SH-SY5Y (cell line): ENCODE data around the gene GMDS.

Experiments
- GATA2 ChIP-seq: IDR thresholded peaks from 2 replicates; pipeline ENCODE4 v1.6.1; 2011; ENCODE audit warnings: mild to moderate bottlenecking, low read depth, low read length
- GATA3 ChIP-seq: IDR thresholded peaks from 2 replicates; pipeline ENCODE4 v1.6.1; 2011; ENCODE audit warnings: low read depth, mild to moderate bottlenecking, low read length, moderate library complexity

GRCh38 chr6:1903780-1904465, 341.5 kb downstream of the GMDS start:
- TF ChIP-seq GATA2 (peak; percentile 72), GATA3 (no peak)
